Measurements from ENCODE around the gene HOXA10.

HOXA10 gene

DNA sequence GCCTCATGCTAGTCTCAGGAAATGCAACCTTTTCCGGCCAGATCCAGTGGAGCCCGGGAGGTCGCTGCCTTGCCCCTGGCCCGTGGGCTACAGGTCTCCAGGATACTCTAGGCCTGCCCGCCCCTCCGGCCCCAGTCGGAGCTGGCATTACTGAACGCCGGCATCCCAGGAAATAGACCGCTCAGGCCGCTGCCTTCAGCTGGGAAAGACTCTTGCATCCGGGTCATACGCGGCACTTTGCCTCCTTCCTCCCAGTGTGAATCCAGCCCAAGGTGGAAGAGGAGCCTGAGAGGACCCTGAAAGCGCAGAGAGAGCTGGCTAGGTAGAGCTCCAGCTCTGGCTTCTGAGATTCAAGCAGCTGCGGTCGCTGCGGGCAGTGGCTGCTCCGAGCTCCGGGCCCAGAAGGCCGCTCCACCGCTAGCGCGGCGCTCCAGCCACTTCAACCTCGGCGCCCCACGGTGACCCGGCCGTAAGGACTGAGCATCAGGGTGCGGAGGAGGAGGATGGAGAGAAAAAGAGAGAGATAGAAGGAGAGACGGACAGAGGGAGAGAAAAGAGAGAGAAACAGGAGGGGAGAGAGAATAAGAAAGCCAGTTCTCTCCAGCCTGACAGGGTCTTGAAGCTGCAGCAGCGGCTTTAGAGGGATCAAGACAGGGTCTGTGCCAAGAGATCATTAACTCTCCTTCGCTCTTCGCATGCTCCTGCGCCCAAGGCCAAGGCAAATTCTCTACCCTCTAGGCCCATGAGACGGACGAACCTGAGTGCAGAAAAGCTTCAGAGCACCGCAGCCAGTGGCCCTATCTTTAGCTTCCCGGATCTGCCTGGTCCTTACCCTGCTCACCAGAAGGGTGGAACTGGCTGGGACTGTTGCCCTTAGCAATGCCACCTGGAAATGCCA is 1.8 kb upstream of the HOXA10 start:
- no peak for DNase-seq (ENCODE audit: low read depth)
- H3K4me3 ChIP-seq (ENCODE audit: low read depth, low read length) = no peak overlapping the region
- TF ChIP-seq, protein P1, sequence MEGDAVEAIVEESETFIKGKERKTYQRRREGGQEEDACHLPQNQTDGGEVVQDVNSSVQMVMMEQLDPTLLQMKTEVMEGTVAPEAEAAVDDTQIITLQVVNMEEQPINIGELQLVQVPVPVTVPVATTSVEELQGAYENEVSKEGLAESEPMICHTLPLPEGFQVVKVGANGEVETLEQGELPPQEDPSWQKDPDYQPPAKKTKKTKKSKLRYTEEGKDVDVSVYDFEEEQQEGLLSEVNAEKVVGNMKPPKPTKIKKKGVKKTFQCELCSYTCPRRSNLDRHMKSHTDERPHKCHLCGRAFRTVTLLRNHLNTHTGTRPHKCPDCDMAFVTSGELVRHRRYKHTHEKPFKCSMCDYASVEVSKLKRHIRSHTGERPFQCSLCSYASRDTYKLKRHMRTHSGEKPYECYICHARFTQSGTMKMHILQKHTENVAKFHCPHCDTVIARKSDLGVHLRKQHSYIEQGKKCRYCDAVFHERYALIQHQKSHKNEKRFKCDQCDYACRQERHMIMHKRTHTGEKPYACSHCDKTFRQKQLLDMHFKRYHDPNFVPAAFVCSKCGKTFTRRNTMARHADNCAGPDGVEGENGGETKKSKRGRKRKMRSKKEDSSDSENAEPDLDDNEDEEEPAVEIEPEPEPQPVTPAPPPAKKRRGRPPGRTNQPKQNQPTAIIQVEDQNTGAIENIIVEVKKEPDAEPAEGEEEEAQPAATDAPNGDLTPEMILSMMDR (IDR thresholded peaks at IDR 0.05; ENCODE audit: insufficient read depth, low read depth, low read length, missing control alignments) = no peak

DNA sequence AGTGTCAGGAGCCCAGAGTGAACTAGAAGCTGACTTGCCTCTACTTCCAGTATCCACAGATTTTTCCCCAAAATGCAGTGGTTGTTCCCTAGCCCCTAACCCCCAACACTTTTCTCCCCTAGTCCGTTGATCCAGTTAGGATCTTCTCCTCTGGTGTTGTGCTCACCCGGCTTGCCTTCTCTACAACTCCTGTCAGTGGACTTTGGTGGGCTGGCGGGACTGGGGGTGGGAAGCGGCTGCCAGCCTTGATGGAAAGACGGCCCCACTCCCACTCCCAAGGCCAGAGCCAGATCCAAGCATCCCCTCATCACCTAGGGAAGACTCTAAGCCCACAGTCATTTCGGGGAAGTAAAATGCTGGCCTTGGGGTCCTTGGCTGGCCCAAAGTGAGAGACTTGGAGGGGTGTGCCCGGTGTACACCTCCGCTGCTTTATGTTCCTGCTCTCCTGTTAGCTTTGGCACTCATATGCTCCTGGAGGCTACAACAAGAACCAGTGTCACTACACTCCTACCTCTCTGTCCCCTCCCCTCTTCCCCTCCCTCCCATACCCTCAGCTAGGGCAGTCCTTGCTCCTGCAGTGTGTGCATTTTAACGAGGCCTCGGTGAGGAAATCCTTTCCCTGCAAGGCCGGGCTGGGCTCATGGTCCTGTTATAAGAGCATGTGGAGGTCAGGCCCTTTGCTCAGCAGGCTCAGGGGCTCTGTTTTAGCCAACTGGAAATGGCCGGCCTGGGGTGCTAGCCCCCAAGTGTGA is 930 bp upstream of the HOXA10 start:
- TF ChIP-seq, protein P1 (IDR thresholded peaks at IDR 0.05; ENCODE audit: insufficient read depth, low read depth, low read length, missing control alignments) = no peak
- no peak overlapping the region for H3K4me3 ChIP-seq (ENCODE audit: low read depth, low read length)
- DNase-seq (ENCODE audit: low read depth) = no peak

DNA sequence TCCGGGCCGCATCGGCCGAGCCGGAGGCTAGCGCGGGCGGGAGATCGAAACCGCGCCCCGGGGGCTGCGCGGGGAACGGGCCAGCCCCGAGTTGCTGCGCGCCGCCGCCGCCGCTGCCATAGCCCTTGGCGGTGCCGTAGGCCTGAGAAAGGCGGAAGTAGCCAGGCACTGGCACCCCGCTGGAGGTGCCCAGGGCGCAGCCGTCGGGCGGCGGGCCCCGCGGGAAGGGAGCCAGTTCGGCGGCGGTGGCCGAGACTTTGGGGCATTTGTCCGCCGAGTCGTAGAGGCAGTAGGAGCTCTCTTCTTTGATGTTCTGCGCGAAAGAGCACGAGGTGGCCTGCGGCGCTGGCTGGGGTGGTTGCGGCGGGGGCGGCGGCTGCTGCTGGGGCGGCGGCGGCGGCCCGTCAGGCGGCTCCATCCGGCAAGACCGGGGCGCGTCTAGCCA is 587 bp downstream of the HOXA10 start:
- no peak for DNase-seq (ENCODE audit: low read depth)

DNA sequence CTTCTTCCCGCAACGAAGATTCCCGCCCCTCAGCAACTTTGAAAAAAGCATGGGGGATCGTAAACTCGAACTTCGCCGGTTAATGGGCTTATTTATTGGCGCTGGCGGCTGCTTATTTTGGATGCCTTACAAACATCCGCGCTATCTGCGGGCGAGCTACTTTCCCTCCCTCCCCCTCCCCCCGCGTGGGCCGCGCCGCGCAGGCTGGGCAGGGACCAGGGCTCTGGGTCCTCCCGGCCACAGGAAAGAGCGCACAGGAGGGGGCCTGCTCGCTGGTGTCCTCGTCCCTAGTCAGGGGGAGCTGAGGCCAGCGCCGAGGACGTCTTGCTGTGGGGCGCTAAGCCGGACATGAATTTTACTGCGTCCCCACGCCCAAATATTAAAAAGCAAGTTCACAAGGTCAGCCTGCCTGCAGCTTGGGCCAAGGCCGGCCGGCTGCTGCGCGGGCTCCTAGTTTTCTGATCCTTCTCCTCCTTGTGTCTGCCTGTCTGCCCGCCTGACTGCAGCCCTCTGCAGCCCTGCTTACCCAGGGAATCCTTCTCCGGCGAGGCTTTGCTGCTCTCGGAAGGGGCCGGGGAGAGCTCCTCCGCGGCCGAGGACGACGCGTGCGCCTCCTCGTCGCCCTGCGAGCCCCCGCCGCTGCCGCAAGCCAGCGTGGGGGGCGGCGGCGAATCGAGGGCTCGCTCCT is 1.2 kb downstream of the HOXA10 start:
- no peak for DNase-seq (ENCODE audit: low read depth)
- TF ChIP-seq, protein P1 (IDR thresholded peaks at IDR 0.05; ENCODE audit: insufficient read depth, low read depth, low read length, missing control alignments) = no peak
- peak overlapping the region; percentile 46 for H3K4me3 ChIP-seq (ENCODE audit: low read depth, low read length)

More for the DNA sequence above, 587 bp downstream of the HOXA10 start:
- TF ChIP-seq, protein P1 (IDR thresholded peaks at IDR 0.05; ENCODE audit: insufficient read depth, low read depth, low read length, missing control alignments) = no peak
- H3K4me3 ChIP-seq (ENCODE audit: low read depth, low read length) = peak overlapping the region; percentile 46

DNA sequence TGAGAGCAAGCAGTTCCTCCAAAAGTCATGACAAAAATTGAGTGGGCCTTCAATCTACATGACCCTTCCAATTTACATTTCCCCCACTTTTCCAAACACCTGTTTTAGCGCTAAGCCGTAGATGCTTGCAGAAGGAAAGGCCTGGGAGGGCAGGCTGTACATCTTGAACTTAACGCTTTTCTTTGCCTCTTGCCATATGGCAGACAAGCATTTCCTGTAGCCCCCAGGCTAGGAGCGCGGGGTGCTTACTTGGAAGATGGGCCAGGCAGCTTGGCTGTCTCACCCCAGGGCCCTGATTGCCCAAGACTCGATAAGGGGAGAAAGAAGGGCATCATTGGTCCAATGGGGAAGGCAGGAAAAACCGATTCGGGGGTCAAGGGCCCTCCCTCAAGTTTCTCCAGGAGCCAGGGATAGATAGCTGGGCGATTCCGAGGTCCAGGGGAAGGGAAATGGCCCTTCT is 1.8 kb downstream of the HOXA10 start:
- TF ChIP-seq, protein P1 (IDR thresholded peaks at IDR 0.05; ENCODE audit: insufficient read depth, low read depth, low read length, missing control alignments) = no peak
- no peak for DNase-seq (ENCODE audit: low read depth)
- H3K4me3 ChIP-seq (ENCODE audit: low read depth, low read length) = no peak overlapping the region

DNA sequence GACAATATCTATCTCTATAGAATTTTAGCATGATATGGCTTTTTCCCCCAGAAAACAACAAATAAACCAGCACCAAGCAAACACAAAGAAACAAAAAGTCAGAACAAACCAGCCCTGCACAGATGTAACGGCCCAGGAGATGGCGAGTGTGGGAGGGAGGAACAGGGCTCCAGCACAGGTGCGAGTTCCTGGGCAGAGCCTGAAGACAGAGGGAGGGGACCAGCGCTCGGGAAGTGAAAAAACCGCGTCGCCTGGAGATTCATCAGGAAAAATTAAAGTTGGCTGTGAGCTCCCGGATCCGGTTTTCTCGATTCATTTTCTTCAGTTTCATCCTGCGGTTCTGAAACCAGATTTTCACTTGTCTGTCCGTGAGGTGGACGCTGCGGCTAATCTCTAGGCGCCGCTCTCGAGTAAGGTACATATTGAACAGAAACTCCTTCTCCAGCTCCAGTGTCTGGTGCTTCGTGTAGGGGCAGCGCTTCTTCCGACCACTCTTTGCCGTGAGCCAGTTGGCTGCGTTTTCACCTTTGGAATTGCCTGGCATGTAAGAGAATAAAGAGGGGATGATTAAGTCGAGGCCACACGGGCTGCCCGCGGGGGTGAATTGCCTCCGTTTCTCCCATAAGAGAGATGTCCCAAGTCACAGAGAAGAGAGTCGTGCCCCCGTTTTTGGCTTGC is 2.3 kb downstream of the HOXA10 start:
- TF ChIP-seq, protein P1 (IDR thresholded peaks at IDR 0.05; ENCODE audit: insufficient read depth, low read depth, low read length, missing control alignments) = no peak
- H3K4me3 ChIP-seq (ENCODE audit: low read depth, low read length) = no peak overlapping the region
- no peak for DNase-seq (ENCODE audit: low read depth)

Measured in GM12865 (cell line).